GM12878 (cell line): ENCODE results near the gene SMG6. TPM values are rescaled to one million over a fixed set of nuclear protein-coding genes. Genes with fewer than 3 reads are reported as not detected.
A peak's percentile ranks its signal among the peaks of the same experiment; 100 is the strongest.

Experiments used
- BCL3 ChIP-seq: IDR thresholded peaks from 2 replicates; pipeline ENCODE4 v1.6.1; 2011; ENCODE audit warnings: borderline replicate concordance, low read depth, mild to moderate bottlenecking, moderate library complexity, low read length; ENCODE audit not compliant: insufficient read depth, poor library complexity, severe bottlenecking
- CEBPZ ChIP-seq: fragments of 150-350 bp; IDR thresholded peaks from 2 replicates; pipeline ENCODE4 v1.6.1; 2016; ENCODE audit warnings: low read depth, low read length
- HDAC6 ChIP-seq: fragments of 200-600 bp; sonication (generic); IDR thresholded peaks from one replicate; pipeline ENCODE4 v1.8.0; 2017; ENCODE audit warnings: antibody characterized with exemption; ENCODE audit not compliant: unreplicated experiment
- JUND ChIP-seq: IDR thresholded peaks from 2 replicates; pipeline ENCODE4 v1.6.1; 2012; ENCODE audit warnings: low read depth, mild to moderate bottlenecking, low read length, improper control_type of control experiment, moderate library complexity
- NFYB ChIP-seq: IDR thresholded peaks from 2 replicates; pipeline ENCODE4 v1.6.1; 2011; ENCODE audit warnings: low read depth, mild to moderate bottlenecking, low read length, improper control_type of control experiment, moderate library complexity; ENCODE audit not compliant: insufficient read depth
- PKNOX1 ChIP-seq: fragments of 450-650 bp; IDR thresholded peaks from 2 replicates; pipeline ENCODE4 v1.6.1; 2016; ENCODE audit warnings: mild to moderate bottlenecking
- POLR2A ChIP-seq: IDR thresholded peaks from 2 replicates; pipeline ENCODE4 v1.6.1; 2011; ENCODE audit warnings: low read depth, mild to moderate bottlenecking, low read length
- RUNX3 ChIP-seq: IDR thresholded peaks from 2 replicates; pipeline ENCODE4 v1.6.1; 2012; ENCODE audit warnings: low read length, inconsistent platforms
- SUPT20H ChIP-seq: IDR thresholded peaks from 2 replicates; pipeline ENCODE4 v1.6.1; 2011; ENCODE audit warnings: low read depth, mild to moderate bottlenecking, low read length, moderate library complexity, borderline replicate concordance; ENCODE audit not compliant: control insufficient read depth
- SUZ12 ChIP-seq: fragments of 200-600 bp; sonication (generic); IDR thresholded peaks from one replicate; pipeline ENCODE4 v1.6.1; 2018; ENCODE audit warnings: antibody characterized with exemption, mild to moderate bottlenecking; ENCODE audit not compliant: unreplicated experiment
- TCF3 ChIP-seq: IDR thresholded peaks from 2 replicates; pipeline ENCODE4 v1.6.1; 2012; ENCODE audit warnings: low read depth, mild to moderate bottlenecking, low read length, borderline replicate concordance; ENCODE audit not compliant: insufficient read depth
- ZNF24 ChIP-seq: fragments of 450-650 bp; IDR thresholded peaks from 2 replicates; pipeline ENCODE4 v1.6.1; 2017; ENCODE audit warnings: antibody characterized with exemption, mild to moderate bottlenecking
- ZNF274 ChIP-seq: IDR thresholded peaks from one replicate; pipeline ENCODE4 v1.8.0; 2011; ENCODE audit not compliant: insufficient read length, insufficient read depth
- polyA plus RNA-seq, 11 experiments: library from polyadenylated mRNA; depleted of rRNA in 4 of 11; unstranded in 6 of 11; stranded (reverse) in 5 of 11; fragments of >200 nt; fragmentation: Nextera tagmentation in 4 of 11; fragmentation: Illumina TruSeq in 1 of 11; extraction: Ambion mirVana in 4 of 11; extraction: Trizol in 1 of 11; gene quantifications; 1 replicate in 1 of 11; 2 replicates in 10 of 11; pipeline versions ENCODE4 v1.2.1 to v1.2.3, GENCODE V29; 2011 to 2016; ENCODE audit warnings: inconsistent platforms in 2 of 11, missing spikeins in 2 of 11, low read depth in 1 of 11
- total RNA-seq, 4 experiments: library from RNA; depleted of rRNA in 3 of 4; stranded (reverse); fragments of >200 nt in 3 of 4; fragmentation: Illumina TruSeq in 1 of 4; extraction: Trizol in 1 of 4; gene quantifications; 2 replicates each; pipeline versions ENCODE4 v1.2.1 to v1.2.3, GENCODE V29; 2013 to 2021
- TF ChIP-seq, protein P1 (sequence below): fragments of 450-650 bp; IDR thresholded peaks from 2 replicates; pipeline ENCODE4 v1.6.1; 2017; ENCODE audit warnings: mild to moderate bottlenecking, low read depth, inconsistent platforms; ENCODE audit not compliant: poor library complexity, severe bottlenecking
- TF ChIP-seq, protein P2 (sequence below): fragments of 450-650 bp; IDR thresholded peaks from 2 replicates; pipeline ENCODE4 v1.6.1; 2017; ENCODE audit warnings: borderline replicate concordance

The SMG6 gene
- total and polyA plus RNA-seq, 10 of the 15 experiments (the other 5 are each of a cell fraction or from before 2014, with no cell fraction given): 0.58 to 28.7 (median 15.7) TPM

DNA sequence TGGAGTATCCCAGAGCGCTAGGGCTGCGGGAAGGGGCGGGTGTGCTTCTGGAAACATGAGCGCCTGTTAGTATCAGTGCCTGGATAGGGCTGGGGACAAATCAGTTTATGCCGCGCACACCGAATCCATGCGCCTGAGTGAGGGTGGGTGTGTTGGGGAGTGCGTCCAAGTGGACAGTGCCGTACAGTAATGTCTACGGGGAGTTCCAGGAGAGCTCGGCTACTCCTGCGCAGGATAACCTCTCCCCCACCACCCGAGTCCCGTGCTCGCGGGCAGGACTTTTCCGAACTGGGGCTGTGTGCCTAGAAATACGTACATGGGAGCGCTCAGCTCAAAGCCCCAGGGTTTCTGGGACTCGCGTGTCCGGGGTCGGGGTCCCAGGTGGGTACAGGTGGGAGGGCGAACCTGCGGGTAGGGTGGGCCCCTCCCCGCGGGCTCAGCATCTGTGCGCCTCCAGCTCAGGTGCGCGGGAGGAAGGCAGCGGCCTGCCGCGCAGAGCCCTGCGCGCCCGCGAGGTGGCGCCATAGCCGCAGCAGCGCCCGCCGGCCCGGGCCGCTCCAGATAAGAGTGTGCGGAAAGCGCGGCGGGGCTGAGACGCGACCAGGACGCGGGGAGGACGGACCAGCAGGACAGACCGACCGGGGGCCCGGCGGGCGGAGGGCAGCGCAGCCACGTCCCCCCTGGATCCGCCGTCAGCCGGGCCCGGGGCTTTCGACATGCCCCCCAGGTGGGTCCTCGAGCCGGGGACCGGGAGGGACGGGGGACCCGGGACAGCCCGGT is 248.9 kb downstream of the SMG6 start, which contains the start of gene HIC1 (continued):
- TF ChIP-seq, protein P1, sequence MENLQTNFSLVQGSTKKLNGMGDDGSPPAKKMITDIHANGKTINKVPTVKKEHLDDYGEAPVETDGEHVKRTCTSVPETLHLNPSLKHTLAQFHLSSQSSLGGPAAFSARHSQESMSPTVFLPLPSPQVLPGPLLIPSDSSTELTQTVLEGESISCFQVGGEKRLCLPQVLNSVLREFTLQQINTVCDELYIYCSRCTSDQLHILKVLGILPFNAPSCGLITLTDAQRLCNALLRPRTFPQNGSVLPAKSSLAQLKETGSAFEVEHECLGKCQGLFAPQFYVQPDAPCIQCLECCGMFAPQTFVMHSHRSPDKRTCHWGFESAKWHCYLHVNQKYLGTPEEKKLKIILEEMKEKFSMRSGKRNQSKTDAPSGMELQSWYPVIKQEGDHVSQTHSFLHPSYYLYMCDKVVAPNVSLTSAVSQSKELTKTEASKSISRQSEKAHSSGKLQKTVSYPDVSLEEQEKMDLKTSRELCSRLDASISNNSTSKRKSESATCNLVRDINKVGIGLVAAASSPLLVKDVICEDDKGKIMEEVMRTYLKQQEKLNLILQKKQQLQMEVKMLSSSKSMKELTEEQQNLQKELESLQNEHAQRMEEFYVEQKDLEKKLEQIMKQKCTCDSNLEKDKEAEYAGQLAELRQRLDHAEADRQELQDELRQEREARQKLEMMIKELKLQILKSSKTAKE: no peak
- TF ChIP-seq HDAC6: no peak
- no peak for TF ChIP-seq CEBPZ
- no peak for TF ChIP-seq RUNX3
- TF ChIP-seq PKNOX1: no peak
- no peak for TF ChIP-seq SUPT20H
- 0 out of 2 replicates have a peak, but pooled peaks have one; percentile 35 for TF ChIP-seq TCF3
- TF ChIP-seq ZNF274: no peak
- TF ChIP-seq POLR2A: peak; percentile 94
- TF ChIP-seq BCL3: no peak
- TF ChIP-seq, protein P2, sequence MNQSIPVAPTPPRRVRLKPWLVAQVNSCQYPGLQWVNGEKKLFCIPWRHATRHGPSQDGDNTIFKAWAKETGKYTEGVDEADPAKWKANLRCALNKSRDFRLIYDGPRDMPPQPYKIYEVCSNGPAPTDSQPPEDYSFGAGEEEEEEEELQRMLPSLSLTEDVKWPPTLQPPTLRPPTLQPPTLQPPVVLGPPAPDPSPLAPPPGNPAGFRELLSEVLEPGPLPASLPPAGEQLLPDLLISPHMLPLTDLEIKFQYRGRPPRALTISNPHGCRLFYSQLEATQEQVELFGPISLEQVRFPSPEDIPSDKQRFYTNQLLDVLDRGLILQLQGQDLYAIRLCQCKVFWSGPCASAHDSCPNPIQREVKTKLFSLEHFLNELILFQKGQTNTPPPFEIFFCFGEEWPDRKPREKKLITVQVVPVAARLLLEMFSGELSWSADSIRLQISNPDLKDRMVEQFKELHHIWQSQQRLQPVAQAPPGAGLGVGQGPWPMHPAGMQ: no peak
- TF ChIP-seq NFYB: no peak
- peak; percentile 47; the same call in 1 of the 2 replicates for TF ChIP-seq ZNF24
- no peak for TF ChIP-seq SUZ12
- TF ChIP-seq JUND: no peak
